ENCODE results near the gene CHN1. TPM values are rescaled to one million over a fixed set of nuclear protein-coding genes. Genes with fewer than 3 reads are reported as not detected.

Gene CHN1
- total and polyA plus RNA-seq, 12 donors, result 7.6 to 40.0 (median 21.8) TPM

DNA sequence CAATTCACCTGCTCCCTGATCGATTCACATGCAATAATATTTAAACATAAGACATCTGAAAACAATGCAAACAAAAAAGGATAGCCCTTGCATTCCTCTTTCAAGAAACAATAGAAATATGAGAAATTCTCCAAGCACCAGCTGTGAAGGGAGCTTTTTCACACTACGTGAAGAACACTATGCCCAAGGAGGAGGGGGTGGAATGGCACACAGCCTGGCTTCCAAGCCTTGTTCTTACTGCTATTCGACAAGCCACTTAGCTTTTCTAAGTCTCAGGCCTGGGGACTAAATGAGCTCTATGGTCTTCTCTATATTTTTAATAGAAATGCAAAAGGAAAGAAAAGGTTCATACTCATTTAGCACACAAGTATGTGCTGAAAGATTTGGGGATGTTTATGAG lies 148.7 kb downstream of the CHN1 start:
- Histone ChIP-seq H3K9me3 (replicated peaks in 1 of 3) (no peaks in the 10 kb centered on the region), H3K4me1 (replicated peaks in 1 of 2) (no peaks in the 10 kb centered on the region), H3K27me3 (no peaks in the 10 kb centered on the region), H3K4me3 (no peak overlapping the region), H3K27ac (no peak overlapping the region), H3K36me3 (replicated peaks in 1 of 2) (no peaks in the 10 kb centered on the region)
- WGBS, 4 donors, result 89 to 97% (median 92%) methylated on average over 3 of the region's 3 CpGs
- intact Hi-C loops (cut with DNase I), result no loop called here
- no peak for TF ChIP-seq POLR2A (IDR thresholded peaks at IDR 0.05)
- TF ChIP-seq, protein P1, sequence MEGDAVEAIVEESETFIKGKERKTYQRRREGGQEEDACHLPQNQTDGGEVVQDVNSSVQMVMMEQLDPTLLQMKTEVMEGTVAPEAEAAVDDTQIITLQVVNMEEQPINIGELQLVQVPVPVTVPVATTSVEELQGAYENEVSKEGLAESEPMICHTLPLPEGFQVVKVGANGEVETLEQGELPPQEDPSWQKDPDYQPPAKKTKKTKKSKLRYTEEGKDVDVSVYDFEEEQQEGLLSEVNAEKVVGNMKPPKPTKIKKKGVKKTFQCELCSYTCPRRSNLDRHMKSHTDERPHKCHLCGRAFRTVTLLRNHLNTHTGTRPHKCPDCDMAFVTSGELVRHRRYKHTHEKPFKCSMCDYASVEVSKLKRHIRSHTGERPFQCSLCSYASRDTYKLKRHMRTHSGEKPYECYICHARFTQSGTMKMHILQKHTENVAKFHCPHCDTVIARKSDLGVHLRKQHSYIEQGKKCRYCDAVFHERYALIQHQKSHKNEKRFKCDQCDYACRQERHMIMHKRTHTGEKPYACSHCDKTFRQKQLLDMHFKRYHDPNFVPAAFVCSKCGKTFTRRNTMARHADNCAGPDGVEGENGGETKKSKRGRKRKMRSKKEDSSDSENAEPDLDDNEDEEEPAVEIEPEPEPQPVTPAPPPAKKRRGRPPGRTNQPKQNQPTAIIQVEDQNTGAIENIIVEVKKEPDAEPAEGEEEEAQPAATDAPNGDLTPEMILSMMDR (IDR thresholded peaks at IDR 0.05), result no peak
- no peak for DNase-seq

DNA sequence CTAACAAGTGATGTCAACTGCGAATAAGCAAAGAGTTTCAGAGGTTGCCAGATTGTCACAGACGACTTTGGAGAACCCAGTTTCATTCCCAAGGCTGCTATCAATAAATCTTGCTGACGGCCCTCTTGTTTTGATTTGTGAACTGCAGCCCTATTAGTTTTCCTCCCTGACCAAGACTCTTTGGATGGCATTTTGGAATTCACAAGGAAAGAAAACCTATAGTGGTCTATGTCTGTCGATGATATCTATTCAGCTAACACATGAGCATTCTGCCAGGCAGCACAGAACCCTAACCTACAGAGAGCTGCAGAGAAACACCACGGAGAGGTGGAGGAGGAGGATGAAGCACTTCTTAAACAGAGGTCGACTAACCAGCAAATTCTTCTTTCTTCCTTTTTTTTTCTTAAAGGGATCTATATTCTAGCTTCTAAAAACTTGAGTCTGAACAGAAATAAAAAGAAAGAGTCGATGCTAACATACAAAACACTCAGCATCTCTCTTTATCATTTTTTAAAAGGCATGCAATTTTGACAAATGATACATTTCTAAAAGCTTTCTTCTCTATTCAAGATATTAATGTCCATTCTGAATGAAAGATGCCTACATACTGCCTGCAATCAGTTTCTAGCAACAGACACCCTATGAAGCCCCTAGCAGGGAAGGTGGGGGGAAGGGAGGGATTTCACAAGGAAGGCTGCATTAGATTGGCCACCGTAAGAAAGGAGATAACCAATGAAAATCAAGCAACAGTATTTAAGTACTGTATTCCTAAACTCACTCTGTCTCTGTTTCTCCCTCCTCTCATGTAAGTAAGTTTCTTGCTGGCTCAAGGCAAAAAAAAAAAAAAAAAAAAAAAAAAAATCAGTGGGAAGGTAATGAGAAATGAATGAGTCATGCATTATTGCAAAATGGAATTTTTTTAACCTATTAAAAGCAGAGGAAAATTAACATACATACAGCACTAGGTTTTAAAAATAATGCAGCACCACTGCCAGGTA lies 157.9 kb downstream of the CHN1 start:
- WGBS, 4 donors, result 12 to 17% (median 17%) methylated on average over 8 of the region's 8 CpGs
- Histone ChIP-seq H3K27ac (peak overlapping the region in 4 of 5 donors; percentile 21 to 74 (median 49)), H3K4me3 (peak overlapping the region in 2 of 4 donors; percentile 30 to 54)

DNA sequence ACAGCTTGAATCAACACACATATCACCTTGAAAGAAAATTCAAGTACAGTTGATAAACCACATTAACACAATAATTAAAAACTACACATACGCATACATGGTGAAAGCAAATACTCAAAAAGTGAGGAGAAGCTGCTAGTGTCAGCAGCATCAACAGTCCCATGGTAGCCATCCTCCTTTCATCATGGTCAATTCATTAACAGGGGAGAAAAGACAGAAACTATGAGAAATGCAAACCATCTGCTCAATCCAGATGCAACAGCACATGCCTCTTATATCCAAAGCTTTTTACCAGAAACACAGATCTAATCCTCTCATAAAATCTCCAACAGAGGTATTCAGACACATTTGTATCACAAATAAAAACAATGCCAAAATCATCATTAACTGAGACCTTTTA lies 159.0 kb downstream of the CHN1 start:
- no peaks in the 10 kb centered on the region for H3K9me3 ChIP-seq (replicated peaks in 1 of 3)
- TF ChIP-seq POLR2A (IDR thresholded peaks at IDR 0.05), result no peak
- TF ChIP-seq, protein P1 (IDR thresholded peaks at IDR 0.05), result no peak
- H3K4me3 ChIP-seq, result peak overlapping the region in 1 of 4 donors; percentile 54
- H3K27ac ChIP-seq, result no peak overlapping the region
- H3K27me3 ChIP-seq, result no peaks in the 10 kb centered on the region
- intact Hi-C loops (cut with DNase I), result no loop called here
- H3K36me3 ChIP-seq (replicated peaks in 1 of 2), result no peaks in the 10 kb centered on the region
- peaks cover 11 to 21% of the 10 kb centered on the region in 2 donors for H3K4me1 ChIP-seq (replicated peaks in 1 of 2)
- 53 to 86% (median 77%) methylated on average over 1 of the region's 1 CpG for WGBS, 4 donors
- DNase-seq, result no peak

More for the DNA sequence above, 157.9 kb downstream of the CHN1 start:
- Histone ChIP-seq H3K4me1 (replicated peaks in 1 of 2) (peaks cover 11 to 21% of the 10 kb centered on the region in 2 donors), H3K27me3 (no peaks in the 10 kb centered on the region), H3K36me3 (replicated peaks in 1 of 2) (no peaks in the 10 kb centered on the region), H3K9me3 (replicated peaks in 1 of 3) (no peaks in the 10 kb centered on the region)
- intact Hi-C loops (cut with DNase I), result no loop called here
- peak in 1 of 2 donors; percentile 30 for TF ChIP-seq POLR2A (IDR thresholded peaks at IDR 0.05)
- TF ChIP-seq, protein P1 (IDR thresholded peaks at IDR 0.05), result no peak
- DNase-seq, result peak; percentile 23 to 61 (median 45)

DNA sequence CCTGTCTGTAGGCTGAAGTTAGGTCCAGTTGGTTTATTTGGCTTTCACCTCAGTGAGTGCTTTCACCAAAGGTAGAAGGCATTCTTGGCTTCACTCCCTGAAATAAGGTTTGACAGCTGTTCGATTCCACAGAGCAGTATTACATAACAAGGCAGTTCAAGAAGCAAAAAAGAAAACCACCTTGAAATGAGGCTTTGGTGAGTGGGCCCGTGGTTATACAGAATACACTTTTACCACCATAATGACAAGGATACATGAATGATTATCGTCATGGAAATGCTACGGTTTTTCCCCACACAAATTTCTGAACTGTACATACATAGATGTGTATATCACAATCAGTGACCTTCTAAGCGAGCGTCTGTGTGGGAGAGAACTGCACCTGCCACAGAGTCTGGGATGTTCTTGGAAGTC lies 160.9 kb downstream of the CHN1 start:
- Histone ChIP-seq H3K36me3 (replicated peaks in 1 of 2) (no peaks in the 10 kb centered on the region), H3K27ac (peak overlapping the region in 1 of 5 donors; percentile 4), H3K9me3 (replicated peaks in 1 of 3) (no peaks in the 10 kb centered on the region), H3K4me1 (replicated peaks in 1 of 2) (peaks cover 11 to 21% of the 10 kb centered on the region in 2 donors), H3K27me3 (no peaks in the 10 kb centered on the region), H3K4me3 (no peak overlapping the region)
- TF ChIP-seq, protein P1 (IDR thresholded peaks at IDR 0.05), result no peak
- TF ChIP-seq POLR2A (IDR thresholded peaks at IDR 0.05), result no peak
- 81 to 84% (median 82%) methylated on average over 6 of the region's 6 CpGs for WGBS, 4 donors
- intact Hi-C loops (cut with DNase I), result no loop called here
- DNase-seq, result no peak
